Osteoblast (primary cell): ENCODE results near the gene CHRDL2. TPM values are rescaled to one million over a fixed set of nuclear protein-coding genes. Genes with fewer than 3 reads are reported as not detected.

ENCODE experiments used
- DNase-seq: peaks from one replicate; pipeline ENCODE4 v3.0.0; 2011; ENCODE audit warnings: low spot score, mixed read lengths; ENCODE audit not compliant: insufficient read length; ENCODE audit errors: missing footprints
- H2AFZ ChIP-seq: 2 replicates; pipeline ENCODE4 v1.6.0; 2011; ENCODE audit warnings: mild to moderate bottlenecking, low read length
- H3K27ac ChIP-seq: 2 replicates; pipeline ENCODE4 v1.5.1; 2011; ENCODE audit warnings: mild to moderate bottlenecking, low read depth, low read length, moderate library complexity
- H3K27me3 ChIP-seq: 2 replicates; pipeline ENCODE4 v1.6.0; 2012; ENCODE audit warnings: mild to moderate bottlenecking, control low read depth, inconsistent platforms, low read length, moderate library complexity; ENCODE audit not compliant: insufficient read depth
- H3K36me3 ChIP-seq: 2 replicates; pipeline ENCODE4 v1.5.1; 2011; ENCODE audit warnings: mild to moderate bottlenecking, low read length, control low read depth, moderate library complexity; ENCODE audit not compliant: insufficient read depth
- H3K4me1 ChIP-seq: 2 replicates; pipeline ENCODE4 v1.5.1; 2011; ENCODE audit warnings: mild to moderate bottlenecking, low read length, control low read depth, moderate library complexity; ENCODE audit not compliant: insufficient read depth
- H3K4me2 ChIP-seq: 2 replicates; pipeline ENCODE4 v1.6.0; 2011; ENCODE audit warnings: mild to moderate bottlenecking, low read length; ENCODE audit not compliant: insufficient read depth
- H3K4me3 ChIP-seq: fragments of 200-600 bp; sonication (generic); 3 replicates; pipeline ENCODE4 v1.5.1; 2012; ENCODE audit warnings: mild to moderate bottlenecking, low read length, inconsistent platforms; ENCODE audit not compliant: insufficient read depth
- H3K79me2 ChIP-seq: 2 replicates; pipeline ENCODE4 v1.6.0; 2012; ENCODE audit warnings: mild to moderate bottlenecking, low read length, control low read depth, inconsistent platforms; ENCODE audit not compliant: insufficient read depth
- H3K9me3 ChIP-seq: 2 replicates; pipeline ENCODE4 v1.5.1; 2011; ENCODE audit warnings: low read depth, low read length, control low read depth
- H4K20me1 ChIP-seq: 2 replicates; pipeline ENCODE4 v1.6.0; 2012; ENCODE audit warnings: mild to moderate bottlenecking, low read length, control low read depth; ENCODE audit not compliant: insufficient read depth
- CTCF ChIP-seq: IDR thresholded peaks from 2 replicates; pipeline ENCODE4 v1.5.1; 2011; ENCODE audit warnings: mild to moderate bottlenecking, low read depth, low read length, moderate library complexity; ENCODE audit errors: extremely low read depth
- total RNA-seq: library from RNA; depleted of rRNA; stranded (reverse); fragments of >200 nt; gene quantifications from 2 replicates; pipeline ENCODE4 v1.2.3, GENCODE V29; 2012

Gene CHRDL2
- total RNA-seq = under 0.01 TPM in 1 of 2 replicates, not detected in the other

- Histone ChIP-seq H3K79me2 (no peaks in the 10 kb centered on the region), H2AFZ (no peak within 1 kb of the TSS), H3K27ac (no peak within 1 kb of the TSS), H3K9me3 (no peaks in the 10 kb centered on the region), H3K4me2 (peak within 1 kb of the TSS; percentile 59), H3K36me3 (no peaks in the 10 kb centered on the region), H3K27me3 (peaks cover 70% of the 10 kb centered on the region), H3K4me1 (no peaks in the 10 kb centered on the region), H3K4me3 (peak within 1 kb of the TSS; percentile 55), H4K20me1 (no peaks in the 10 kb centered on the region)
- DNase-seq = peak; percentile 94
- no peak for TF ChIP-seq CTCF
Measured at GRCh38 chr11:74731301-74732094, at the start of gene CHRDL2. TSS of gene CHRDL2 (minus strand) at chr11:74731426. CDS start at chr11:74730888, 538 bp downstream.

- no peak for DNase-seq
- peaks cover 95% of the 10 kb centered on the region for H3K79me2 ChIP-seq
- peaks cover 53% of the 10 kb centered on the region for H4K20me1 ChIP-seq
Measured at GRCh38 chr11:74780248-74781005, 49.2 kb upstream of the CHRDL2 start.

GRCh38 chr11:74778581-74778980, 47.4 kb upstream of the CHRDL2 start:
- Histone ChIP-seq H2AFZ (no peak overlapping the region), H4K20me1 (peaks cover 59% of the 10 kb centered on the region), H3K4me3 (no peak overlapping the region), H3K79me2 (peaks cover 96% of the 10 kb centered on the region), H3K4me2 (no peak overlapping the region), H3K27me3 (no peaks in the 10 kb centered on the region), H3K9me3 (no peaks in the 10 kb centered on the region), H3K27ac (no peak overlapping the region), H3K4me1 (peaks cover 26% of the 10 kb centered on the region), H3K36me3 (no peaks in the 10 kb centered on the region)
- DNase-seq = no peak
- TF ChIP-seq CTCF = no peak

More at GRCh38 chr11:74780248-74781005, 49.2 kb upstream of the CHRDL2 start:
- H2AFZ ChIP-seq = no peak overlapping the region
- peak overlapping the region; percentile 2 for H3K4me2 ChIP-seq
- peaks cover 34% of the 10 kb centered on the region for H3K4me1 ChIP-seq
- H3K36me3 ChIP-seq = no peaks in the 10 kb centered on the region
- H3K9me3 ChIP-seq = no peaks in the 10 kb centered on the region
- H3K4me3 ChIP-seq = no peak overlapping the region
- peak overlapping the region; percentile 27 for H3K27ac ChIP-seq
- no peak for TF ChIP-seq CTCF
- no peaks in the 10 kb centered on the region for H3K27me3 ChIP-seq

- Histone ChIP-seq H3K79me2 (peaks cover 96% of the 10 kb centered on the region), H3K4me3 (no peak overlapping the region), H4K20me1 (peaks cover 61% of the 10 kb centered on the region), H3K36me3 (no peaks in the 10 kb centered on the region), H3K4me2 (no peak overlapping the region), H3K27me3 (no peaks in the 10 kb centered on the region), H3K9me3 (no peaks in the 10 kb centered on the region), H3K4me1 (peaks cover 19% of the 10 kb centered on the region), H3K27ac (no peak overlapping the region), H2AFZ (no peak overlapping the region)
- no peak for DNase-seq
- TF ChIP-seq CTCF = no peak
Measured at GRCh38 chr11:74777877-74778276, 46.7 kb upstream of the CHRDL2 start.
